Left ventricle myocardium inferior (tissue), 1 donor: ENCODE data around the gene ANKRD44. TPM values are rescaled to one million over a fixed set of nuclear protein-coding genes. Genes with fewer than 3 reads are reported as not detected.
A peak's percentile ranks its signal among the peaks of the same experiment; 100 is the strongest.

Experiments
- DNase-seq: peaks from one replicate; pipeline ENCODE4 v3.0.0-alpha.2; 2020
- H3K27ac ChIP-seq: fragments of 200-600 bp; replicated peaks from 2 replicates; pipeline ENCODE4 v1.8.0; 2021
- H3K27me3 ChIP-seq: fragments of 200-600 bp; 2 replicates; pipeline ENCODE4 v1.8.0; 2021; ENCODE audit warnings: low read depth
- H3K36me3 ChIP-seq: fragments of 200-600 bp; 2 replicates; pipeline ENCODE4 v1.8.0; 2021
- H3K4me1 ChIP-seq: fragments of 200-600 bp; 2 replicates; pipeline ENCODE4 v1.8.0; 2021
- H3K4me3 ChIP-seq: fragments of 200-600 bp; 2 replicates; pipeline ENCODE4 v1.8.0; 2021; ENCODE audit warnings: mild to moderate bottlenecking, moderate library complexity
- H3K9me3 ChIP-seq: fragments of 200-600 bp; replicated peaks from 2 replicates; pipeline ENCODE4 v1.8.0; 2021
- CTCF ChIP-seq: fragments of 200-600 bp; IDR thresholded peaks from 2 replicates; pipeline ENCODE4 v1.8.0; 2021; ENCODE audit warnings: antibody characterized with exemption, mild to moderate bottlenecking, borderline replicate concordance
- intact Hi-C: fragments of 100-400 bp; cut with micrococcal nuclease; formaldehyde crosslinking; loops from one replicate; pipeline ENCODE4 v1.11.0; 2022
- total RNA-seq: library from RNA; stranded (reverse); fragmentation: NEBNext Ultra II Directional; extraction: Animal tissue kit (Norgen Biotek cat#: 25700); gene quantifications from one replicate; pipeline ENCODE4 v1.2.1, GENCODE V29; 2021
- donor health status: DM: no; HTN: yes; CAD: no; lungs with severe emphysema.

The ANKRD44 gene
- total RNA-seq, 1 donor from 2014 or later = 7.1 TPM

- no peak overlapping the region for H3K27ac ChIP-seq
- H3K9me3 ChIP-seq = no peaks in the 10 kb centered on the region
- H3K4me1 ChIP-seq = peaks cover 15% of the 10 kb centered on the region
- no peak overlapping the region for H3K4me3 ChIP-seq
- no peaks in the 10 kb centered on the region for H3K36me3 ChIP-seq
- intact Hi-C loops = no loop called here
- no peaks in the 10 kb centered on the region for H3K27me3 ChIP-seq
- TF ChIP-seq CTCF = no peak
- DNase-seq = no peak
These were observed 318.1 kb downstream of the ANKRD44 start for GRCh38 chr2:196992466-196992865.

GRCh38 chr2:196990788-196991461 is 319.7 kb downstream of the ANKRD44 start:
- no peak for DNase-seq
- Histone ChIP-seq H3K27me3 (no peaks in the 10 kb centered on the region), H3K27ac (no peak overlapping the region), H3K36me3 (no peaks in the 10 kb centered on the region), H3K4me1 (peaks cover 18% of the 10 kb centered on the region), H3K9me3 (no peaks in the 10 kb centered on the region), H3K4me3 (no peak overlapping the region)
- no peak for TF ChIP-seq CTCF
- intact Hi-C loops = no loop called here

- Histone ChIP-seq H3K27me3 (no peaks in the 10 kb centered on the region), H3K4me3 (no peak overlapping the region), H3K4me1 (peaks cover 18% of the 10 kb centered on the region), H3K36me3 (no peaks in the 10 kb centered on the region), H3K27ac (no peak overlapping the region), H3K9me3 (no peaks in the 10 kb centered on the region)
- intact Hi-C loops = no loop called here
- DNase-seq = no peak
- no peak for TF ChIP-seq CTCF
These were observed 320.5 kb downstream of the ANKRD44 start for GRCh38 chr2:196990092-196990491.

GRCh38 chr2:196989496-196989895 is 321.1 kb downstream of the ANKRD44 start:
- TF ChIP-seq CTCF = no peak
- Histone ChIP-seq H3K27me3 (no peaks in the 10 kb centered on the region), H3K4me3 (no peak overlapping the region), H3K27ac (no peak overlapping the region), H3K4me1 (peaks cover 18% of the 10 kb centered on the region), H3K9me3 (no peaks in the 10 kb centered on the region), H3K36me3 (no peaks in the 10 kb centered on the region)
- intact Hi-C loops = no loop called here
- no peak for DNase-seq

- H3K4me1 ChIP-seq = peaks cover 18% of the 10 kb centered on the region
- H3K27me3 ChIP-seq = no peaks in the 10 kb centered on the region
- peak overlapping the region; percentile 15 for H3K27ac ChIP-seq
- DNase-seq = no peak
- no peak for TF ChIP-seq CTCF
- intact Hi-C loops = no loop called here
- H3K36me3 ChIP-seq = no peaks in the 10 kb centered on the region
- H3K9me3 ChIP-seq = no peaks in the 10 kb centered on the region
- no peak overlapping the region for H3K4me3 ChIP-seq
These were observed 321.9 kb downstream of the ANKRD44 start for GRCh38 chr2:196988639-196989038.
